DOHH2 (cell line): ENCODE data around the gene TFR2.

Experiments
- H3F3A ChIP-seq: fragments of 200-600 bp; sonication (generic), shearing (Covaris generic); 2 replicates; pipeline ENCODE4 v1.6.0; 2016; ENCODE audit warnings: antibody characterized with exemption, mild to moderate bottlenecking; ENCODE audit not compliant: control insufficient read depth, insufficient read depth
- H3K27ac ChIP-seq: fragments of 200-600 bp; sonication (generic); 2 replicates; pipeline ENCODE4 v1.5.1; 2014; ENCODE audit warnings: low read depth, mild to moderate bottlenecking, low read length, moderate library complexity
- H3K27me3 ChIP-seq: fragments of 200-600 bp; sonication (generic); 2 replicates; pipeline ENCODE4 v1.6.1; 2014; ENCODE audit warnings: mild to moderate bottlenecking, low read length, mixed read lengths; ENCODE audit not compliant: control insufficient read depth
- H3K36me3 ChIP-seq: fragments of 200-600 bp; sonication (generic); 2 replicates; pipeline ENCODE4 v1.6.1; 2014; ENCODE audit warnings: mild to moderate bottlenecking, low read length, moderate library complexity, mixed read lengths; ENCODE audit not compliant: control insufficient read depth
- H3K4me1 ChIP-seq: fragments of 200-600 bp; sonication (generic); 2 replicates; pipeline ENCODE4 v1.6.1; 2014; ENCODE audit warnings: mild to moderate bottlenecking, low read length, mixed read lengths; ENCODE audit not compliant: control insufficient read depth
- H3K4me2 ChIP-seq: fragments of 200-600 bp; sonication (generic); 2 replicates; pipeline ENCODE4 v1.6.0; 2014; ENCODE audit warnings: mild to moderate bottlenecking, low read length, moderate library complexity
- H3K4me3 ChIP-seq: fragments of 200-600 bp; sonication (generic); 2 replicates; pipeline ENCODE4 v1.5.1; 2014; ENCODE audit warnings: mild to moderate bottlenecking, low read length, mixed read lengths
- H3K79me2 ChIP-seq: fragments of 200-600 bp; sonication (generic); 2 replicates; pipeline ENCODE4 v1.6.1; 2014; ENCODE audit warnings: mild to moderate bottlenecking, low read length, mixed read lengths; ENCODE audit not compliant: control insufficient read depth
- H3K9me2 ChIP-seq: fragments of 200-600 bp; sonication (generic); replicated peaks from 2 replicates; pipeline ENCODE4 v1.6.1; 2014; ENCODE audit warnings: mild to moderate bottlenecking, low read length, mixed read lengths; ENCODE audit not compliant: control insufficient read depth
- H3K9me3 ChIP-seq: fragments of 200-600 bp; sonication (generic); 2 replicates; pipeline ENCODE4 v1.6.1; 2014; ENCODE audit warnings: antibody characterized with exemption, low read length, mixed read lengths; ENCODE audit not compliant: control insufficient read depth, insufficient read depth
- H4K20me1 ChIP-seq: fragments of 200-600 bp; sonication (generic); 2 replicates; pipeline ENCODE4 v1.6.0; 2014; ENCODE audit warnings: low read depth, mild to moderate bottlenecking, antibody characterized with exemption, low read length, moderate library complexity; ENCODE audit not compliant: control insufficient read depth, insufficient read depth
- CTCF ChIP-seq: fragments of 200-600 bp; sonication (generic); IDR thresholded peaks from one replicate; pipeline ENCODE4 v1.5.1; 2014; ENCODE audit warnings: antibody characterized with exemption, mild to moderate bottlenecking, low read depth, low read length; ENCODE audit not compliant: poor library complexity, severe bottlenecking
- EZH2phosphoT487 ChIP-seq: fragments of 200-600 bp; sonication (generic); IDR thresholded peaks from 2 replicates; pipeline ENCODE4 v1.6.1; 2017; ENCODE audit warnings: borderline replicate concordance, mild to moderate bottlenecking, antibody characterized with exemption, low read length, moderate library complexity, mixed read lengths

The TFR2 gene

GRCh38 chr7:100679927-100680575, 38.7 kb upstream of the TFR2 start:
- Histone ChIP-seq H3K9me2 (no peaks in the 10 kb centered on the region), H3F3A (peaks cover 19% of the 10 kb centered on the region), H3K27me3 (no peaks in the 10 kb centered on the region), H4K20me1 (peaks cover 9% of the 10 kb centered on the region), H3K9me3 (no peaks in the 10 kb centered on the region), H3K27ac (no peak overlapping the region), H3K4me2 (no peak overlapping the region), H3K36me3 (peaks cover 87% of the 10 kb centered on the region), H3K79me2 (peaks cover 30% of the 10 kb centered on the region), H3K4me3 (no peak overlapping the region), H3K4me1 (peaks cover 8% of the 10 kb centered on the region)
- TF ChIP-seq CTCF (no peak), EZH2phosphoT487 (no peak)

- TF ChIP-seq CTCF (no peak), EZH2phosphoT487 (no peak)
- peaks cover 9% of the 10 kb centered on the region for H4K20me1 ChIP-seq
These were observed 38.0 kb upstream of the TFR2 start for GRCh38 chr7:100679129-100679926.

GRCh38 chr7:100678291-100678984, 37.1 kb upstream of the TFR2 start:
- H3K4me3 ChIP-seq: no peak overlapping the region
- H3K4me1 ChIP-seq: peaks cover 8% of the 10 kb centered on the region
- H3K9me3 ChIP-seq: no peaks in the 10 kb centered on the region
- no peak overlapping the region for H3K27ac ChIP-seq
- H3K4me2 ChIP-seq: no peak overlapping the region
- H3K79me2 ChIP-seq: peaks cover 44% of the 10 kb centered on the region
- H4K20me1 ChIP-seq: peaks cover 9% of the 10 kb centered on the region; the same call in 1 of the 2 replicates
- H3K36me3 ChIP-seq: peaks cover 76% of the 10 kb centered on the region
- peaks cover 19% of the 10 kb centered on the region for H3F3A ChIP-seq
- TF ChIP-seq EZH2phosphoT487 (no peak), CTCF (no peak)
- H3K9me2 ChIP-seq: no peaks in the 10 kb centered on the region
- H3K27me3 ChIP-seq: no peaks in the 10 kb centered on the region

More at GRCh38 chr7:100679129-100679926, 38.0 kb upstream of the TFR2 start:
- H3K9me3 ChIP-seq: no peaks in the 10 kb centered on the region
- no peak overlapping the region for H3K27ac ChIP-seq
- H3K9me2 ChIP-seq: no peaks in the 10 kb centered on the region
- H3F3A ChIP-seq: peaks cover 19% of the 10 kb centered on the region
- H3K27me3 ChIP-seq: no peaks in the 10 kb centered on the region
- H3K4me2 ChIP-seq: no peak overlapping the region
- H3K79me2 ChIP-seq: peaks cover 37% of the 10 kb centered on the region
- peaks cover 83% of the 10 kb centered on the region for H3K36me3 ChIP-seq
- no peak overlapping the region for H3K4me3 ChIP-seq
- H3K4me1 ChIP-seq: peaks cover 8% of the 10 kb centered on the region
